Fibroblast of skin of abdomen (primary cell): ENCODE results near the gene KRT23.

ENCODE experiments used
- DNase-seq: peaks from one replicate; pipeline ENCODE4 v3.0.0-alpha.2; 2013

KRT23 gene

DNA sequence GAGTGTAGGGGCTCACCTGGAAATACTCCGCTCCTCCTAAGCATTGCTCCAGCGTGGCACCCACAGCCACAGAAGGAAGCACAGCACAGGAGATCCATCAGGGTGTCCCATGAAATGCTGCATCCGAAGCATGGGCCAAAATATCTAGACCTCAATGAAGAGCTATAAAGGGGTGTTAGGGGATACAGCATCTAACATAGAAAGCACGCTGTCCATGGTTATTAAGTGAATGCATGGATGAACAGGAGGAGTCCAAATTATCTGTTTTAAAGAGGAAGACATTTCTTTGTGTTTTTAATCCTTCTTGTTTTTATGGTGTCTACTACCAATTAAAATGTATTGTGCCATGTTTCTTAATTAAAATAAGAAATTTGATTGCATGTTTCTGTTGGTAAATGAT, 30.8 kb downstream of the KRT23 start:
- DNase-seq, result no peak

DNA sequence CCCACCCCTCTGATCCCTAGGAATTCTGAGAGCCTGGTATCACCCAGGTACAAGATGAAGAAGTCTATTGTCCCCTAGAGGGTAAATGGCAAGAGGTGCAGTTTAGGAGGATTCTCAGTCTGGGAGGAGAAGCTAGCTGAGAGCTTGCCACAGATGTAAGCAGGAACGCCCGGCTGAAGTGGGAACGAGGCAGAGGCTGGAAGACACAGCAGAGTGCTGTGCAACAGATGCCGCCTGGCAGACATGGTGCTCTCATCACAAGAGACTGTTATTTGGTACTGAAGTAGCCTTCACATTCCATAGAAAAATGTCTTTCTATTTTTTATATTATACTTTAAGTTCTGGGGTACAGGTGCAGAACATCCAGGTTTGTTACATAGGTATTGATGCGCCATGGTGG, 32.1 kb downstream of the KRT23 start:
- no peak for DNase-seq

DNA sequence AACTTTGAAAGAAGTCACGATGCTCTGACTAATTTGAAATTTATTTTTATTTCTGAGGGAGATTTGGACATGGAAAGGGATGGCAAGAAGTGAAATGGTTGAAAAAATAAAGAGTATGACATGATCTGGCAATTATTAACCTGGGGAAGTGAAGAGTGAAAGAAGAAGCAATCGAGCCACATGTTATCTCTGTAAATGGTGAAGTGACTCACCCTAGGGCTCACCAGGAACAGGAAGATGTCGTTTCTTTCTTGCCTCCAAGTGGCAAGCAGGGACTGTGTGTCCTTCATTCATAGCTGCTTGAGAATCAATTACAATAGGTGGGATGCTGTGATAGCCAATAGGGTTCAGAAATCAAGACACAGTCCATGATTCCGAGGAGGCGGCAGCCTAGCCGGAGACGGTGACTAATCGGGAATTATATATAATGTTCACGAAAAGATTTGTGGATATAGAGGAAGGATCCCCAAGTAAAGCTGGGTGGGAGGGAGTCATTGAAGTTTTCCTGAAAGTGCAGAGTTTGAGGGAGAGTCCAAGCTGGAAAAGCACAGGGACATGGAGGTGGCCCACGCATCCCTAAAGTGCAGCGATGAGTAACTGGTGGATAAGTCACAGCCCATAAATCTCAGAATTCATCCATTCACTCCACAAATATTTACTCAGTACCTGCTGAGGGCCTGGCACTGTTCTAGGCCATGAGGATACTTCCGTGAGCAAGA, 34.2 kb downstream of the KRT23 start:
- peak; percentile 58 for DNase-seq

DNA sequence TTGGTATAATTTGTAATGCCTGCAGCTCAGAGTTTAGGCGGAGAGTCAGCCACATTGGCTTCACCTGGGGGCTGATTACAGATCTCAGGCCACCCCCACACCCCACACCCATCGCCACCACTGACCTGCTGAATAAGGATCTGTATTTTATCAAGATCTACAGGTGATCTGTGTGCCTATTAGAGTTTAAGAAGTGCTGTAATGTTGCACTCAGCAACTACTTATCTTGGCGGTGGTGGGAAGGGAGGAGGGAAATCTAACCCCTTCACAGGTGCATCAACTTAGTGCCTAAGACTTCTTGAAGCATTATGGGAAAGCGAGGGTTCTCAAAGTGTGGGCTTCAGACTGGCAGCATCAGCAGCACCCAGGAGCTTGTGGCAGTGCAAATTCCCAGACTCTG, 34.9 kb downstream of the KRT23 start:
- no peak for DNase-seq

DNA sequence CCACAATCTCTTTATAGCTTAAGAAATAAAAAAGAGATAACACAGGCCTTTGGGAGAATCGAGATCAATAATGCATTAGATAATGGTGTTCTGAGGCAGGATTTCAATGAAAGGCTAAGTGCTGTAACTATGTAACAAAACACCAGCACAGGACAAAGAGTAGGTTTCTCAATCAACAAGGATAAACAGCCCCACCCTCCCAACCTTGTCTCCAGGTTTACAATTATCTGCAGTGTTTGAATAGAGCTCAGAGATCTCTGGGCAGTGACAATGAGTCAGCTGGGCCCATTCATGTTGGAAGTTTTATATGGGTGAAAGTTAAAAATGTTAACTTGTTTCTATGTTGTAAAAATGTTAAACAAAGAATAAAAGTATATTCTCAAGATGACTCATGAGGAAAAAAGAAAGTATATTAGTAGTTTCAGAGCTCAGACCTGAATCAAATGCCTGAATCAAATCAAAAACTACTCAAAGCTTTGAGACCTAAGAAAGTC, 35.4 kb downstream of the KRT23 start:
- DNase-seq, result no peak

DNA sequence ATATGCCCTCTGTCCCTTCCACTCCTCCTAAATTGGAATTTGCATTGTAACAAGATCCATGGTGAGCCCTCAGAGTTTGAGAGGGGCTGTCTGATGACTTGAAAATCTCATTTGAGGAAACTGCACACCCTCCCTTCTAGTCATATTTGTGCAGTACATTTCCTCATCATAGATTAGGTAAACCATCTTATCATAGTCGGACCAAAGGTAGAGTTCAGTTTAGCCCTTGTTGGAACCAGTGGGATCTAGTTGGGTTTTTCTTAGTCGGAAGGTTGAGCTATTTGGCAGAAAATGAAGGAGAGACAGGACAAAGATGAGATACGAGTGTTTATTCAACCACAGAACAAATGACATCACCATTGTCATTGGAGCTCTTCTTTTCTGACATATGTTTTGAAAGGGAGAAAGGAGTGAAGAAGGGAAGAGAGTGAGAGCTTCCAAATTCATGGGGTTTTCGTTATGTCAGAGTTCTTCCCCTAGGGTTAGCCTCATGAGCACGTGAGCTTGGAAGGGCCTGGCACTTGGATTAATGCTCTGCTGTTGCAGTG, 36.6 kb downstream of the KRT23 start:
- DNase-seq, result no peak

DNA sequence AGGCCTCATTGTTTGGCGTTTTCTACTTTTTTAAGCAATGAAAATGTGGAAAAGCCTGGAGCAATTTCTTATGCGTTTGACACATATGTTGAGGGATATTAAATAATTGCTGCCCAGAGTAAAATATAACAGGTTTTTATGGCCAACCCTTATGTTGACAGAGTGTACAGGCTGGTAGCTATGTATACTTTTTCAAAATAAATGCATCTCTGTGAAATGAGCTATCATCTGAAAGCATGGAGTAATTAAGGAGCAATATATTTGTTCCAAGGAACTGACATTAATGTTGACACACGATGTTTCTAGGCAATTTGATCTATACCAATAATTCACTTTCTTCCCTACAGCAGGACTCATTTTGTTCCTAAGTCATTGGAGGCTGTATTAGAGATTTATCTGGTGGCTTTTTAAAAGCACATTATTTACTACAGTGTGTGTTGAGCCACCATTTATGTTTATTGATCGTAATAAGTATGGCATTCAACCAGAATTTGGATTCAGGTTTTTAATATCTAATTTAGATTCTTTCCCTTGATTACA, 40.5 kb downstream of the KRT23 start:
- DNase-seq, result no peak

DNA sequence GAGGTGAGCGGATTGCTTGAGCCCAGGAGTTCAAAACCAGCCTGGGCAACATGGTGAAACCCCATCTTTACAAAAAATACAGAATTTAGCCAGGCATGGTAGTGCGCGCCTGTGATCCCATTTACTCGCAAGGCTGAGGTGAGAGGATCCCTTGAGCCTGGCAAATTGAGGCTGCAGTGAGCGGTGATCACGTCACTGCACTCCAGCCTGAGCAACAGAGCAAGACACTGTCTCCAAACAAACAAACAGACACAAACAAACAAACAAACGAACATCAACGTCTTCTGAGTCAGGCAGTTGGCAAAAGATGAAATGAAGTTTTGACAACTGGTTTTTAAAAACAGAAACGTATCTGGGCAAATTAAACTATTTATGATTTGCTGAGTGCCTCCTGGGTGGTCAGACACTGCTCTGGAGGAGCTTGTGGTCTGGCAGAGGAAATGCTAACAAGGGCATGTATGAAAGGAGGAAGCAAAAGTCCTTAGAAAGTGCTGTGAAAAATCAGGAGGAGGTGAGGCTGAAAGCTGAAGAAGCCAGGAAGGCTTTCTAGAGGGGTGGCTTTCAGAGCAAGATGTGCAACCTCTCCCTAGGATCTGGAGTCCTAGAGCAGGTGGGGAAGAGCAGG, 42.2 kb downstream of the KRT23 start:
- peak; percentile 19 for DNase-seq

DNA sequence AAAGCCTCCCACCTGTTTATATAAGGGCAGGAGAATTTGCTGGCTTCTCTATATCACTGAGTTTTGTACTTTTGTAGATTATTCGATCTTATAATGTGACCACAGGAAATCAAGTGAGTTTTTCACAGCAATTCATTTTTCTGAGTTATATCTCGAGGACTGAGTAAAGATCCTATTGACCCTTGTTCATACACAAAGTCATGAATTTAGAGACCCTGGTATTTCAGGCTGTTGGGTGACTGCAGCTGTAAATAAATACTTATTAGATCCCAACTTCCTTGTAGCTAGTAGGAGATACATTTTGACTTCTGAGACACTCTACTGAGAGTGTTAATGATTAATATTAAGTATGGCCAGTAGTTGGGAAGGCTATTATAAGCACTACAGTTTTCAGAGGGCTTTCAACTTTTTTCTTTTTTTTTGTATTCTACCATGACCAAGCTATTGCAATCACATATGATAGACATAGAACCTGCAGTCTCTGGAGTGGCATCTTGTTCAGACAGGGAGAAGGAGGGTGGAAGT, 49.2 kb downstream of the KRT23 start:
- no peak for DNase-seq

DNA sequence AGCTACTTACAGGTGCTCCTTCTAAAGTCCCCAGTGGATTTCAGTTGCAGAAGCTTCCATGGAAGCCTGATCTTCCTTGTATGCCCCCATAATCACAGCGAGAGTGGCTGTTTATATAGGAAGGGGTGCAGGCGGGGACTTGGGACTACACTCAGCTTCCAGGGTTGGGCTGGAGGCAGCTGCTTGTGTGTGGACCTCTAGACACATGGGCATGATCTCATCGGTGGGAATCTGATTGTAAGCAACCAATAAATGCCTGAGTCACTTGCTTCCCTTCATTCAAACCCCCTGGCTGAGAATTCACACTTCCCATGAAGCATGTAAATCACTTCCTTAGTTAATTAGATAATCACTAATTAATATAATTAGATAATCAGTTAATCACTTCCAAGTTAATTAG, 51.4 kb downstream of the KRT23 start:
- DNase-seq, result peak; percentile 32

DNA sequence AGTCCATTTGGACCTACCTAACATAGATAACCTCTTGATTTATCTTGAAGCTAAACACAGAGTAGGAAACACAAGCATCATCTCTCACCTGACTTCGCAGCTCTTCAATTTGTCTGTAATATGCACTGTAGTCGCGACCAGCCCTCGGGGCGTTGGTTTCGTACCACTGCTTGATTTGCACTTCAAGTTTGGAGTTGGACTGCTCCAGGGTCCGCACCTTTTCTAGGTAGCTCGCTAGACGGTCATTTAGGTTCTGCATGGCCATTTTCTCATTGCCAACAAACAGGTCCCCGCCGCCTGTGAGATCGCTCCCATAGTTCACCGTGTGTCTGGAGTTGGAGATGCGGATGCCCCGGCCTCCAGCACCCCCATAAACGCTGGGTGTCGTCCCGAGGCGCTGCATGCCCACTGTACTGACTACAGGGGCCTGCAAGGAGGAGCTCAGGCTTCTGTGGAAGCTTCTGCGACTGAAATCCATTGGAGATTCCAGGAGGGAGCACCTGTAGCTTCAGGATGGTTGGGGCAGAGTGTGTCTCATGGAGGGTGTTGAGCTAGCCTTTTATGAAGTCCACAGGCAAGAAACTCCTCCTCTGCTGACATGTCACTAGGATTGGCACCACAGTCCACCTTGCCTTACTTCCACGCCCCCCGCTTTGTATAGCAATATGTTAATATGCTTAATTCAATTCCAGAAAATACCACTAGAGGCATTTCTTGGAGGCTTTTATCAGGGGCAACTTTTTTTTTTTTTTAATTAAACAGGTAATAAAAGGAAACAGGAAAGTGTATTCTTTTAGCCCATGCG, 52.5 kb downstream of the KRT23 start, which contains the start of gene KRT20:
TSS of gene KRT20 (minus strand) at position 535 of the 805 bp plus-strand sequence. CDS start at position 478, 57 bp downstream.
- DNase-seq, result no peak

DNA sequence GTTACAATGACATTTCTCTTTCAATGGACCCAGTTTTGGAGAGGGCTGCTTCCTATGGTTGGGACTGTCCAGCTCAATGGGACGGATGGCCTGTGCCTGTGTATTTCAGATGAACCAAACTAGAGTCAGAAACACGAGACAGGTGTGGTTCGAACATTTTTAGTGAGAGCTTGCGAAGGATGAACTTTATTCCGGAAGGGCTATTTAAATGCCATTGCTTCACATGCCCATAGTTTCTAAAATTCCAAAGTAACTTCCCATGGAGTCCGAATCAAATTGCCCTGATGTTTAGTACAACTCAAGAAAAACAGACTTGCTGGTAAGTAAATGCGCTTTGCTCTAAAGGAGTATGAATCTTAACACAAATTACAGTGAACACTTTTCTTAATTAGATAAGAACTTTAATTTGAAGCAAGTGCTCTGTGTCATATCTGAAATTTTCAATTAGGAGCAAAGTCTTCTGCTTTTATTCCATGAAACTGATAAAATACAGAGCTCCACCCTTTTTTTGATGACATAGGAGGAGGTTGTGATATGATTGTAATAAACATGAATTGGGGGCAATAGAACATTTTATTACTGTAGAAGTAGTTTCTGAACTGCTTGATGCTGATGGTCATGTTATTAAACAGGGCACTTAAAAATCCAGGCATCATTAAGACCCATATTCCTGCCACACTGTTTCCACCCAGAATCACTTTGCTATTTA, 53.7 kb downstream of the KRT23 start:
- no peak for DNase-seq

DNA sequence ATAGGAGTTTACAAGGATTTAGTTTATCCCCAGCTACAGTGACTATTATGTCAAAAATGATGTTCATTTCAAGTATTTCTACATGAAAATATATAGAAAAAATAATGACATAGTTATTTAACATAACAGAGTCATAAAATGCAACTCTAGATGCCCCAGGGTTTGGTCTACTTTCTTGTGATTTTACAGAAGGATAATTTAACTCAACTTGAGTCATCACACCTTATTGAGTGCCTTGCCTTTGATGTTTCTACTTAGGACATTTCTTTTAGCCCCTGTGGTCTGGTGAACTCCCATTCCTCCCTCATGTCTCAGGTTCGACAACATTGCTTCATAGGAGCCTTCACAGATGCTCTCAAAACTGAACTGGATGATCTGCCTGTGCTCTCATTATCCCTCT, 54.4 kb downstream of the KRT23 start:
- no peak for DNase-seq

DNA sequence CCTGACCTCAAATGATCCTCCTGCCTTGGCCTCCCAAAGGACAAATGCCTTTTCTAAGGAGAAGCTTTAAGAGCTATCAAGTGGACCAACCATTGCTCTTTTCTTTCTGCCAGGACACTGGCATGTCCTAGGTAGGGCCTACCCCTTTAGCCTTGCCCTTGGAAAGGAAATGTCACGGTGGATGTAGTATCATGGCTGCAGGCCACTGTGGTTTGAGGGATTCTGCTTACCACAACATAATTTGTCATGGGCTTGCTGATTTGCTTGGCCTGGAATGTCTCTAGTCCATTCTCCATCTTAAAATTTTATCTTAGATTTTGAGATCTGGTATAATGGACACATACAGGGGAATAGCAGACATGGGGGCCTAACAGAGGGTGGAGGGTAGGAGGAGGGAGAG, 58.4 kb downstream of the KRT23 start:
- no peak for DNase-seq

DNA sequence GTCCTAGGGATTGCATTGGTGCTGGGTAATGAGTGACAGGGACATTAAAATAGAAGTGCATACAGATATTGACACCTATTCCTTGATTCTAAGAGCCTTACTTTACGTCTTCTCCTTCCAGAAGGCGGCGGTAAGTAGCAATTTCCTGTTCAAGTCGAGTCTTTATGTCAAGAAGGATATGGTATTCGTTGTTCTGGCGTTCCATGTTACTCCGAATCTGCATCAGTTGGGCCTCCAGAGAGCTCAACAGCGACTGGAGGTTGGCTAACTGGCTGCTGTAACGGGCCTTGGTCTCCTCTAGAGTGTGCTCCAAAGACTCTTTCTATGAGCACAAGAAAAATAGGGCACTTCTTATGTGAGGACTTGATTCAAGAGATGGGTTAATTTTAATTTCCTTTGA, 59.4 kb downstream of the KRT23 start:
- DNase-seq, result no peak

DNA sequence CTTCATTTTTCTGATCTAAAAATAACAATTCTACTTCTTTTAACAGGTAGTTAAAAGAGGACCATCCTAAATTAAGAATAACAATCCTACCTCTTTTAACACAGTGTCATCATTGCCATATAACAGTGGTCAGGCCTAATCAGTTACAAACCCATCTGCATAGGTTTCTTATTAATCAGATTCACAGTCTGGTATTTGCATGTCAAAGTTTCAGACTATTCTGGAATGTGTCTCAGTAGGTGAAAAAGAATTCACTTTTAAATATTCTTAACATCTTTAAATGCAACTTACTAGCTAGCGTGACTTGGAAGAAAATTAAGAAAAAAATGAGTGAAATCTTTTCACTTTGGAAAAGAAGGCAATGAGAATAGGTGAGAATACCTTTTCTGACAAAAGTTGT, 63.6 kb downstream of the KRT23 start:
- DNase-seq, result peak; percentile 36

DNA sequence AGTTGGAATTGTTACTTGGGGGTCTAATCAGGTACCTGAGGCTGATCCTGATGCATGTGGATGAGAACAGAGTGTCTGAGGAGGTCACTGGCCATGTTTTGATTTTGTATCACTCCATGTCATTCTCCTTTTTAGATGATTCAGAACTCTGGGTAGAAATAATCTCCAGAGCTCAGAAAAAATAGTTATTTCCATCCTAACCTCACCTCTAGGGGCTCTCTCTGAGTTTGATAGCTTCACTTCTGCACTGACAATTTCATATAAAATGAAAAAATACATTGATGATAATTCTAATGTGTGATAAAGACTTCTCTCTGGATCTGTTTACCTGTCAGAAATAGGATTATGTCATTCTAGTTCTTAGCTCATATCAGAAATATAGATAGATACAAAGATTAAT, 64.2 kb downstream of the KRT23 start:
- no peak for DNase-seq
